ENCODE results near the gene SLC5A6. TPM values are rescaled to one million over a fixed set of nuclear protein-coding genes. Genes with fewer than 3 reads are reported as not detected.
"Not testable (repeated sequence)": the region's sequence is repeated elsewhere in the genome, so short reads cannot be mapped to it uniquely, and the experiment has no call there.

Gene SLC5A6
- polyA plus RNA-seq, 6 donors from 2014 or later = 15.4 to 55.3 (median 22.4) TPM

DNA sequence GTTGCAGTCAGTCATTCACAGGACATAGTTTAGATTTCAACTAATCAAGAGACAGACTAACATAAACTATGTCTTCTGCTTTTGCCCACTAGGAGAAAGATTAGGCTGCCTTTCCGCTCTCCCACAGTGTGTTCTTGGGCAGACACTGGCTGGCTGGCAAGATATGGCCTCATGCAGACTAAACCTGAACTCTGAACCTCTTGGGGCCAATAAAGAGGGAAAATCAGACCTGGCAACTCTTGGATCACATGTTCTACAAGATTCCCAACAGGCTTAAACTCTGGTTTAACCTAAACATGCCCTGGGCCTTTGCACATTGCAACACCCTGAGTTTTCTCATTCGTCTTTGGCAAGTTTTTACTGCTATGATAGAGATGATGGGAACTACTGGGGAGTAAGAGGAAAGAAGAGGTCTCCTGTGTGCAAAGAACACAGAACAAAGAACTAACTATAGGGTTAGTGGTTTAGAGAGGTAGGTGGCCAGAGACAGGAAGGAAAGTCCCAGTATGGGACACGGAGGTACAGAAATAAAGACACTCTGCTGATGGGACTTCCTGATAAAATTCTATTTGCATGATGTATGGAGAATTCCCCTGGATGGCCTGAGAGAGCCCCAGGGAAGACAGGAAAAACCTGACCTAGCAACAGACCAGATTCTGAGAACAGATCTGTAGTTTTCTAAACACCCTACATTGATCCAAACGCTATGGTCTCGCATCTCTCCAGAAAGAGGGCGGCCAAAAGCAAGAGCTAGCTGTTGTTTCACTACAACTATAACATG, 2.3 kb downstream of the SLC5A6 start:
- DNase-seq (no peak), ATAC-seq (ENCODE audit: low read depth in 2 of 2) (no peak)
- H3K9me3 Mint-ChIP-seq = no peaks in the 10 kb centered on the region
- peaks cover 0 to 25% of the 10 kb centered on the region in 2 donors for H3K36me3 Mint-ChIP-seq
- peaks cover 27 to 34% (median 30%) of the 10 kb centered on the region in 3 donors for H3K4me1 Mint-ChIP-seq
- peak overlapping the region in 4 of 6 donors; percentile 24 to 87 (median 64) for H3K27ac Mint-ChIP-seq
- H3K4me3 Mint-ChIP-seq = peak overlapping the region; percentile 1 to 83 (median 63)
- H3K27me3 Mint-ChIP-seq = no peaks in the 10 kb centered on the region

DNA sequence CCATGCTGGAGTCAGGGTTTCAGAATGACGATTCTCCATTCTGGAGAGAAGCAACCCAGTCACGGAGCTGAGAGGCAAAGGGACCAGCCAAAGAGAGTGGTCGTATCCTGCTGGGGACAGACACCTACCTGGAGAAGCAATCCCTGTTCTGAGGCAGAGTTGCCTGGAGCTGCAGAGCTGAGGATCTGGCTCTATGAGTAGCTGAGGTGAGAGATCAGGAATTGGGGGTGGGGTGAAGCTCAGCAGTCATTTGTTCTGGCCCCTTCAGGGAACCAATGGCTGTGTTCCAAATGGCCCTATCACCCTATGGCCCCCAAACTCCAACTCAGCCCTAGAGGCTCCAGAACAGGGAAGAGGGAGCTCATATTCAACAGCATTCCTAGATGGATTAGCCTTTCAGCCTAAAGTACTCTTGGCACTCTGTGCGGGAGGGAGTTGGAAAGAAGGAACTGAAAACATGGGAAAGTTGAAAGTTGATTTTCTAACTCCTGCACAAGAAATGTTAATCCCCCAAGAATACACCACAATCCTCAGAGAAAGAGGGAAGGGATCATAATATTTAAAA, 3.5 kb downstream of the SLC5A6 start:
- H3K9me3 Mint-ChIP-seq = no peaks in the 10 kb centered on the region
- H3K27me3 Mint-ChIP-seq = no peaks in the 10 kb centered on the region
- H3K36me3 Mint-ChIP-seq = peaks cover under 1 to 34% of the 10 kb centered on the region in 2 donors
- H3K4me3 Mint-ChIP-seq = peak overlapping the region in 2 of 8 donors; percentile 42 to 64
- peaks cover 24 to 32% (median 29%) of the 10 kb centered on the region in 3 donors for H3K4me1 Mint-ChIP-seq
- ATAC-seq (ENCODE audit: low read depth in 2 of 2) (no peak), DNase-seq (no peak)
- H3K27ac Mint-ChIP-seq = no peak overlapping the region

DNA sequence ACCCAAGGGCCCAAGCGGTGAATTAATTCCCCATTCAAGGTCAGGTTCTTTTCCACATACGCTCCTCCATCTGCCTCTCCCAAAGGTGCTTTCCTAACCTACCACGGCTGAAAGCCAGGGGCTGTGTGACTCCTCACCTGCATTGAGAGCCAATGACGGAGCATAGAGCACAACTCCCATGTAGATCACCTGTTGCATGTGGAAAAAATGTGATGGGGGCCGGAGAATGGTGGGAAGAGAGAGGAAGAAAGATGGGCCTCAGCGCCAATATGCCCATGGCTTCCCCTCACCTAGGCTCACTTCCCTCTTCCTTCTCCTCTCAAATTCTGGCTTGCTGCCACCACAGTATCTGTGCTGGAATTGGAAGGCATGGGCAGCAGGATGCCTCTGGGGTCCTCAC, 5.7 kb downstream of the SLC5A6 start:
- H3K36me3 Mint-ChIP-seq = peaks cover 12 to 55% of the 10 kb centered on the region in 2 donors
- peak overlapping the region in 1 of 6 donors; percentile 2 for H3K27ac Mint-ChIP-seq
- H3K27me3 Mint-ChIP-seq = no peaks in the 10 kb centered on the region
- ATAC-seq (ENCODE audit: low read depth in 2 of 2) (no peak), DNase-seq (no peak)
- peaks cover 11 to 23% (median 18%) of the 10 kb centered on the region in 3 donors for H3K4me1 Mint-ChIP-seq
- H3K9me3 Mint-ChIP-seq = no peaks in the 10 kb centered on the region
- peak overlapping the region in 2 of 8 donors; percentile 17 to 42 for H3K4me3 Mint-ChIP-seq

DNA sequence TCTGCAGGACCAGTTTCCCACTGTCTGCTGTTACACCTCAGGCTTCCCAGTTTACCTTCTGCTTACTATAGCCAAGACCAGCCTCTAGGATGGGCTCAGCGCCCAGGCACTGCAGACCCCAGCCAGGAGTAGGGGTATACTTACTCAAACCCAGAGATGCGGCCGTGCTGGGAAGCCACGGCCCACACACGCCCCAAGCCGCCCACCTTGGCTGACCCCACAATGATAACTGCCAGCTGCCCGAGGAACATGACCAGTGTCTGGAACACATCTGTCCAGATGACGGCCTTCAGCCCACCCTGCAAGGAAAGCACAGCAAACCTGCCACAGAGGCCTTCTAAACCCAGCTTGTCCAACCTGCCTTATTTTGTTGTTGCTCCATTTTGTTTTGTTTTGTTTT, 6.9 kb downstream of the SLC5A6 start:
- no peak for DNase-seq
- no peaks in the 10 kb centered on the region for H3K9me3 Mint-ChIP-seq
- peaks cover 12 to 55% of the 10 kb centered on the region in 2 donors for H3K36me3 Mint-ChIP-seq
- ATAC-seq (ENCODE audit: low read depth in 2 of 2) = no peak
- no peaks in the 10 kb centered on the region for H3K27me3 Mint-ChIP-seq
- H3K27ac Mint-ChIP-seq = peak overlapping the region in 4 of 6 donors; percentile 5 to 58 (median 18)
- no peak overlapping the region for H3K4me3 Mint-ChIP-seq
- peaks cover 7 to 19% (median 14%) of the 10 kb centered on the region in 3 donors for H3K4me1 Mint-ChIP-seq

DNA sequence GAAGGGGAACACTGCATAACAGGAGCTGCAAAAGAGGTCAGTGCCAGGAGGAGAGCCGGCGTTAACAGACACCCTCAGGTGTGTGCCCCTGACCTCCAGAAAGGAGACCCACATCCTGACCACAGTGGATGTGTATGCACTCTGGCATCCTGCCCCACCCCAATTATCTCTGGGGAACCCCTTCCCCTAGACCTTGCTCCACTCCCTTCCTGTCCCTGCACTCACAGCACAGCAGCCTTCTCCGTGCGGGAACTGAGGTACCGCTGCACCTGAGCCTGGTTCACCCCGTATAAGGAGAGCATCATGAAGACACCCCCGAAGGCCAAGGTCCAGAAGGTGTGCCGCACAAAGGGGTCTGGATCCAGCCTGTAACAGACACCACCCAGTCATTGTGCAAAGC, 7.5 kb downstream of the SLC5A6 start:
- Mint-ChIP-seq H3K4me3 (no peak overlapping the region), H3K4me1 (peaks cover 2 to 14% (median 8%) of the 10 kb centered on the region in 3 donors), H3K27me3 (no peaks in the 10 kb centered on the region), H3K27ac (peak overlapping the region in 2 of 6 donors; percentile 58 to 72), H3K9me3 (no peaks in the 10 kb centered on the region), H3K36me3 (peaks cover 12 to 59% of the 10 kb centered on the region in 2 donors)
- ATAC-seq (ENCODE audit: low read depth in 2 of 2) = no peak
- DNase-seq = no peak

DNA sequence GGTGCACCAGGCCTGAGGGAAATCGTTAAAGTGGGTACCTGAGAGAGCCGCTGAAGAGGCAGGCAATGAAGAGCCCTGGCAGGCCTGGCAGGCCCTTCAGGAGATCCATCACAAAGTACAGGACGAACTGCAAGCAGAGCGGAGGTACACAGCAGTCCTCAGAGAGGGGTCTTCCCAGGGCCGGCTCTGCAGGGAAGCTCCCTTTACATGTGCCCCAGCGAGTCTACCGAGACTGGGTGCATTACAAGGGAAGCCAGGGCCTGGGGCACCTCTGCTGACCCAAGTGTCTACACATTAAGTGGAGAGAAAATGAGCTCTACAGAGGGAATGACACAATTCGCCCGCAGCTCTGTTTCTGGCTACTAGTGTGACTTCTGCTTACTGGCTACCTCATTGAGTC, 8.3 kb downstream of the SLC5A6 start:
- Mint-ChIP-seq H3K9me3 (no peaks in the 10 kb centered on the region), H3K36me3 (peaks cover 12 to 63% of the 10 kb centered on the region in 2 donors), H3K27ac (peak overlapping the region in 2 of 6 donors; percentile 47), H3K4me3 (no peak overlapping the region), H3K27me3 (no peaks in the 10 kb centered on the region), H3K4me1 (peaks cover 0 to 10% (median 3%) of the 10 kb centered on the region in 3 donors)
- ATAC-seq (ENCODE audit: low read depth in 2 of 2) (no peak), DNase-seq (no peak)

DNA sequence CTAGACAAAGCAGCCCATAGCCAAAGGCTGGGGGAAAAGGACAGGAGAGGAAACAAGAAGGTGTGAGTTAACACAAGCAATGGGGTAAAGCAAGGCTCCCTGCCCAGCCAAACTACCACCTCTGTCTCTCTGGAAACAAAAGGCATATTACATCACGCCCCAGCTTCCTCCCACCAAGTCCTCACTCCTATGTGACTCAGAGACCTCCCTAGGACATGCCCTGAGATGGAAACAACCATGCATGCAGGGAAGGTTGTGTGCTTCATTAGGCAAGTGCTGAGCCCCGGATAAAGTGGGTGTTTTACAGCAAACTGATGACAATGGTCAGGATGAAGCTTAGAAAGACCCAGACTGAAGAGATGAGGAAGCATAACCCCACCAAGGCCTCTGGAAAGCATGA, 9.2 kb downstream of the SLC5A6 start:
- no peaks in the 10 kb centered on the region for H3K27me3 Mint-ChIP-seq
- H3K27ac Mint-ChIP-seq = no peak overlapping the region
- peaks cover 0 to 10% (median 3%) of the 10 kb centered on the region in 3 donors for H3K4me1 Mint-ChIP-seq
- H3K36me3 Mint-ChIP-seq = peaks cover 12 to 63% of the 10 kb centered on the region in 2 donors
- no peak for DNase-seq
- no peak for ATAC-seq (ENCODE audit: low read depth in 2 of 2)
- H3K9me3 Mint-ChIP-seq = no peaks in the 10 kb centered on the region
- no peak overlapping the region for H3K4me3 Mint-ChIP-seq

DNA sequence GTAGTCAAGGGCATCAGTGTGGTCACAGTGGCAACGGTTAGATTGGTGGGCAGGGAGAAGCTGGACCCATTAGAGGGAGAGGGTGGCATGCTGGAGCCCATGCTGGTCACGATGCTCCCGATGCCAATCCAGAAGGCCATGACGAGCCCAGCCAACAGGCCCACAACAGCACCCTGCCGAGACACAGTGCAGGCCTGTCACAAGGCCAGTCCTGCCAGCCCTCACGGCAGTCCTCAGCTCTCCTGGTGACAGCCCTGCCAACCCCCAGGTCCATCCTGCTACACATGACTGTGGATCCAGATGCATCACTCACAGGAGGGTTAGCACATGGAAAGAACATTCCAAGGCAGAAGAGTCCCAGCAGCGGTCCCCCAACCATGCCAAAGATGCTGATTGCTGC, 10.4 kb downstream of the SLC5A6 start:
- ATAC-seq (ENCODE audit: low read depth in 2 of 2) (no peak), DNase-seq (no peak)
- H3K4me1 Mint-ChIP-seq = peaks cover 0 to 5% (median 3%) of the 10 kb centered on the region in 3 donors
- no peak overlapping the region for H3K4me3 Mint-ChIP-seq
- no peaks in the 10 kb centered on the region for H3K9me3 Mint-ChIP-seq
- H3K27me3 Mint-ChIP-seq = no peaks in the 10 kb centered on the region
- peaks cover 12 to 57% of the 10 kb centered on the region in 2 donors for H3K36me3 Mint-ChIP-seq
- peak overlapping the region in 1 of 6 donors; percentile 28 for H3K27ac Mint-ChIP-seq

DNA sequence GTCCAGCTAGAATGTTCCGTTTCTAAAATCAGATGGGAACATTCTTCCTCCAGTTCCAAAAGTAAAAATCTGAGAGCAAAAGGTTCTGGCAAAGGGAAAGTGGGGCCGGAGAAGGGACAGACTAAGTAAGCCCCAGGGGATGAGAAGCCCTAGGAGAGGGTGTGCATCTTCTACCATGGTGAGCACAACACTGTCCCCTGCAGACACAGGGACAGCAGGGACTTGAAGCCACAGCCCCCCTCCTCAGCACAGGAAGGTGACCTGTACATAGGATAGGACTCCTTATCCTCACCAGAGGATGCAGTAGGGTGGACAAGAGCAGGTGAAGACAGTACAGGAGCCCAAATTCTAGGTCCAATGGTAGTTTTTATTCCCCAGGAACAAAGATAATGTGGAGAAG, 12.8 kb downstream of the SLC5A6 start:
- no peaks in the 10 kb centered on the region for H3K9me3 Mint-ChIP-seq
- DNase-seq (no peak), ATAC-seq (ENCODE audit: low read depth in 2 of 2) (no peak)
- no peaks in the 10 kb centered on the region for H3K4me1 Mint-ChIP-seq
- no peak overlapping the region for H3K4me3 Mint-ChIP-seq
- peaks cover 12 to 34% of the 10 kb centered on the region in 2 donors for H3K36me3 Mint-ChIP-seq
- H3K27ac Mint-ChIP-seq = peak overlapping the region in 2 of 6 donors; percentile 4 to 67
- no peaks in the 10 kb centered on the region for H3K27me3 Mint-ChIP-seq

DNA sequence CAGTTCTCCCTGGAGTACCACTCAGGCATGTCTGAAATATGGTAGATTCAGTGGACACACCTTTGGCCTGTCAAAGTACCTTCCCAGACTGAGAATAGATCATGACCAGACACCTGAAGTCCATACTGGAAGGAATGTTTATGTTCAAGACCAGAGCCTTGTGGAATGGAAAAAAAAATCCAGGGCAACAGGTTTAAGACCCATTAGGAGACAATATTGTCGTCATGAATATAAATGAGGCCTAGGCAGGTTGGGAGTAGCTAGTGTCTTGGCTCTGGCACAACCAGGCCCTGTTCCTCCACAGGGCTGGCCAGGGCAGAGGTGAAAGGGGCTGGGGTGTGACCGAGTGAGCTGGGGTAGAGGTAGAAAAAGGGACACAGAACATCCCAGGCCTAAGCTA, 13.4 kb downstream of the SLC5A6 start:
- H3K27me3 Mint-ChIP-seq = no peaks in the 10 kb centered on the region
- no peaks in the 10 kb centered on the region for H3K9me3 Mint-ChIP-seq
- H3K4me3 Mint-ChIP-seq = no peak overlapping the region
- no peak for DNase-seq
- H3K4me1 Mint-ChIP-seq = no peaks in the 10 kb centered on the region
- no peak for ATAC-seq (ENCODE audit: low read depth in 2 of 2)
- H3K36me3 Mint-ChIP-seq = peaks cover 12 to 30% of the 10 kb centered on the region in 2 donors
- peak overlapping the region in 4 of 6 donors; percentile 1 to 50 (median 16) for H3K27ac Mint-ChIP-seq

DNA sequence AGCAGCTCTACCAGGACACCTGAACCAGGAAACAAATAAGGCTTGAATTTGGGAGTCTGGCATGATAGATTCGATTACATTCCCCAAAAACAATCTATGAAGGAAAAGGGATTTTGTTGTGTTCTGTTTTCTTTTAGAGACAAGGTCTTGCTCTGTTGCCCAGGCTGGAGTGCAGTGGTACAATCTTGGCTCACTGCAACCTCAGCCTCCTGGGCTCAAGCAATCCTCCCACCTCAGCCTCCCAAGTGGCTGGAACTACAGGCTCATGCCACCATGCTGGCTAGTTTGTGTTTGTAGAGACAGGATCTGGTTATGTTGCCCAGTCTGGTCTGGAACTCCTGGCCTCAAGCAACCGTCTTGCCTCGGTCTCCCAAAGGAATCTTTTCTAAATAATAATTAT, 14.0 kb downstream of the SLC5A6 start:
- not testable (repeated sequence) for H3K4me1 Mint-ChIP-seq; ATAC-seq (ENCODE audit: low read depth in 2 of 2); H3K27ac Mint-ChIP-seq; DNase-seq; H3K9me3 Mint-ChIP-seq; H3K4me3 Mint-ChIP-seq; H3K27me3 Mint-ChIP-seq
- peaks cover 7 to 24% of the 10 kb centered on the region in 2 donors for H3K36me3 Mint-ChIP-seq

DNA sequence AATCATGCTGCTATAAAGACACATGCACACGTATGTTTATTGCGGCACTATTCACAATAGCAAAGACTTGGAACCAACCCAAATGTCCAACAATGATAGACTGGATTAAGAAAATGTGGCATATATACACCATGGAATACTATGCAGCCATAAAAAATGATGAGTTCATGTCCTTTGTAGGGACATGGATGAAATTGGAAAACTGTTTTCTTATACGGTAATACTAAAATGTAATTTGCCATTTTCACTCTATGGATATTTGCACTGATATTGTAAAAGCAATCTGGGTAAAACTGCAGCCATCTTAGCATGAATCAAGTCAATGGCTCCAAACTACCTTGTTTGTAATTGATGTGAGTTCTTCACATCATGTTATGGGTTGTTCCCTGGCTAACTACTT, 16.3 kb downstream of the SLC5A6 start:
- H3K36me3 Mint-ChIP-seq; H3K4me3 Mint-ChIP-seq; H3K4me1 Mint-ChIP-seq; ATAC-seq (ENCODE audit: low read depth in 2 of 2); H3K27me3 Mint-ChIP-seq; H3K27ac Mint-ChIP-seq; DNase-seq; H3K9me3 Mint-ChIP-seq: not testable (repeated sequence)

DNA sequence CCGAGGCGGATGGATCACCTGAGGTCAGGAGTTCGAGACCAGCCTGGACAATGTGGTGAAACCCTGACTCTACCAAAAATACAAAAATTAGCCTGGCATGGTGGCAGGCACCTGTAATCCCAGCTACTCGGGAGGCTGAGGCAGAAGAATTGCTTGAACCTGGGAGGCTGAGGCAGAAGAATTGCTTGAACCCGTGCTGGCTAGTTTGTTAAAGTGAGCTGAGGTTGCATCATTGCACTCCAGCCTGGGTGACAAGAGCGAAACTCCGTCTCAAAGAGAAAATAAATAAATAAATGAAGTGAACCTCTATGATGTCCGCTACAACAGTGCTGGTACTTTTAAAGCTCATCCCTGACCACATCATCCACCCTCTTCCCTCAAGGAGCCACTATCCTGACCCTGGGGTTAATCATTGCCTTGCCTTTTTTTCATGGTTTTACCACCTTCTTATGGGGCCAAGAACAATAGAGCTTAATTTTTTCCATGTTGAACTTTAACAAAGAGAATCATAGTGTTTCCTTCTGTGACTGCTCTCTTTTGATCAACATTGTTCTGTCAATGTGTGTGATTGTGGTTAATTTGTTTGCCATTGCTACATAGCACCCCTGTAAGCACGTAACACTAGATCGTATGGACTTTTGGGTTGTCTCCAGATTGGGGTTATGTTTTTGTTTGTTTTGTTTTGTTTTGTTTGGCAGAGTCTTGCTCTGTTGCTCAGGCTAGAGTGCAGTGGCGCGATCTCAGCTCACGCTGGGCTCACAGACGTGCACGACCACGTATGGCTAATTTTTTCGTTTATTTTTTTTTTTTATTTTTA, 17.3 kb downstream of the SLC5A6 start:
- H3K4me3 Mint-ChIP-seq = peak overlapping the region in 1 of 8 donors; percentile 12
- H3K27me3 Mint-ChIP-seq = peaks cover 0 to 6% (median 5%) of the 10 kb centered on the region in 3 donors
- DNase-seq (no peak), ATAC-seq (ENCODE audit: low read depth in 2 of 2) (no peak)
- H3K9me3 Mint-ChIP-seq = no peaks in the 10 kb centered on the region
- H3K36me3 Mint-ChIP-seq = peaks cover 0 to 6% of the 10 kb centered on the region in 2 donors
- H3K27ac Mint-ChIP-seq = no peak overlapping the region
- H3K4me1 Mint-ChIP-seq = peaks cover 0 to 4% (median 4%) of the 10 kb centered on the region in 3 donors

Measured in naive B cell (primary cell).